ENCODE results near the gene MYL12B. TPM values are rescaled to one million over a fixed set of nuclear protein-coding genes. Genes with fewer than 3 reads are reported as not detected.
A peak's percentile ranks its signal among the peaks of the same experiment; 100 is the strongest.

Gene MYL12B
- total and polyA plus RNA-seq, 2 of the 8 experiments (the other 6 are each of a cell fraction or from before 2014, with no cell fraction given), result 174 to 188 TPM

- TF ChIP-seq CHD7 (IDR thresholded peaks at IDR 0.05; ENCODE audit: insufficient replicate concordance, low read length) (no peak), CBX8 (IDR thresholded peaks at IDR 0.05; ENCODE audit: borderline replicate concordance, low read depth, low read length) (no peak), RNF2 (IDR thresholded peaks at IDR 0.05; ENCODE audit: borderline replicate concordance, low read depth, low read length, missing control alignments, poor library complexity, severe bottlenecking) (no peak), NRF1 (IDR thresholded peaks at IDR 0.05; ENCODE audit: low read depth, low read length) (peak; percentile 69), KDM4A (IDR thresholded peaks at IDR 0.05; ENCODE audit: low read depth, low read length, severe bottlenecking) (no peak), GTF2F1 (IDR thresholded peaks at IDR 0.05; ENCODE audit: borderline replicate concordance, low read depth, low read length) (peak; percentile 65; the same call in 1 of the 2 replicates), KDM5A (IDR thresholded peaks at IDR 0.05; ENCODE audit: low read length) (no peak), SRF (IDR thresholded peaks at IDR 0.05; ENCODE audit: low read depth, low read length) (peak; percentile 93), POLR2A (IDR thresholded peaks at IDR 0.05; ENCODE audit: control extremely low read depth in 1 of 2, low read depth in 2 of 2, low read length in 2 of 2) (peak; percentile 88 to 97), YY1 (IDR thresholded peaks at IDR 0.05; ENCODE audit: low read depth, low read length) (0 out of 2 replicates have a peak, but pooled peaks have one; percentile 31)
Measured at GRCh38 chr18:3247240-3248061, 14.5 kb upstream of the MYL12B start, which contains the start of gene MYL12A (continued).

All from H1 (cell line).